ENCODE measurements around the gene HIVEP2. TPM values are rescaled to one million over a fixed set of nuclear protein-coding genes. Genes with fewer than 3 reads are reported as not detected.

Gene HIVEP2
- polyA plus RNA-seq, 2 of the 4 experiments (the other 2 are of a cell fraction): 2.2 to 2.6 TPM

GRCh38 chr6:142884214-142885035 is 60.6 kb downstream of the HIVEP2 start:
- ATAC-seq: no peak; a peak in 1 of 6 replicates
- Histone ChIP-seq H3K4me3 (peak overlapping the region; percentile 38; the same call in 2 of the 3 replicates), H3K4me2 (peak overlapping the region; percentile 90), H3K9me3 (no peaks in the 10 kb centered on the region), H3K4me1 (peaks cover 37% of the 10 kb centered on the region), H3K27ac (peak overlapping the region; percentile 66 to 73)
- 63% methylated on average over 8 of the region's 8 CpGs for WGBS (ENCODE audit: missing lambda C conversion rate)
- FAIRE-seq: no peak
- DNase-seq (ENCODE audit: low read depth in 1 of 2, low spot score in 1 of 2): no peak
- TF ChIP-seq NFE2L2 (conservative IDR thresholded peaks at IDR 0.05; ENCODE audit: low read length) (no peak), EP300 (IDR thresholded peaks at IDR 0.05) (no peak), POLR2AphosphoS2 (conservative IDR thresholded peaks at IDR 0.05; ENCODE audit: low read length) (no peak), CHD4 (IDR thresholded peaks at IDR 0.05; ENCODE audit: borderline replicate concordance) (no peak), MAZ (IDR thresholded peaks at IDR 0.05; ENCODE audit: borderline replicate concordance, low read depth, low read length) (no peak), HOXA7 (CRISPR knock-in tag; IDR thresholded peaks at IDR 0.05) (no peak), HOXB5 (CRISPR knock-in tag; IDR thresholded peaks at IDR 0.05) (no peak), HMGXB4 (CRISPR knock-in tag; IDR thresholded peaks at IDR 0.05; ENCODE audit: borderline replicate concordance) (no peak), BCL3 (IDR thresholded peaks at IDR 0.05) (no peak), CEBPB (IDR thresholded peaks at IDR 0.05) (no peak), CBX2 (IDR thresholded peaks at IDR 0.05; ENCODE audit: borderline replicate concordance, low read depth) (no peak), EHMT2 (IDR thresholded peaks at IDR 0.05; ENCODE audit: low read depth) (no peak)
- ChIA-PET POLR2A (interaction anchor here (0.6 to 1.3 kb wide), 3 partner anchors 57 to 66 kb away, joined by 3 to 4 read pairs (median 3); no protein-coding TSS in a partner anchor), CTCF (interaction anchor here (1.2 to 2.8 kb wide), 2 partner anchors 41 to 192 kb away, joined by 3 to 12 read pairs; no protein-coding TSS in a partner anchor)

GRCh38 chr6:142883011-142883410 is 62.0 kb downstream of the HIVEP2 start:
- ChIA-PET POLR2A (no interaction called here), CTCF (interaction anchor here (1.1 kb wide), 1 partner anchor 14 kb away, joined by 4 read pairs; no protein-coding TSS in a partner anchor)
- H3K9me3 ChIP-seq: no peaks in the 10 kb centered on the region
- ATAC-seq (no peak), DNase-seq (ENCODE audit: low read depth in 1 of 2, low spot score in 1 of 2) (no peak), FAIRE-seq (no peak)
- no peak overlapping the region for H3K4me3 ChIP-seq
- no peak overlapping the region for H3K27ac ChIP-seq
- TF ChIP-seq RCOR1 (IDR thresholded peaks at IDR 0.05; ENCODE audit: low read depth, low read length) (no peak), ZFP36 (IDR thresholded peaks at IDR 0.05; ENCODE audit: borderline replicate concordance, partially characterized antibody) (no peak), RFX5 (IDR thresholded peaks at IDR 0.05) (no peak), POLR2AphosphoS2 (conservative IDR thresholded peaks at IDR 0.05; ENCODE audit: low read length) (no peak), PBX3 (IDR thresholded peaks at IDR 0.05) (no peak), RARB (CRISPR knock-in tag; IDR thresholded peaks at IDR 0.05) (no peak), CBX2 (IDR thresholded peaks at IDR 0.05; ENCODE audit: borderline replicate concordance, low read depth) (no peak), HMGXB4 (CRISPR knock-in tag; IDR thresholded peaks at IDR 0.05; ENCODE audit: borderline replicate concordance) (no peak), KDM5A (IDR thresholded peaks at IDR 0.05) (no peak), JUNB (IDR thresholded peaks at IDR 0.05) (no peak), TFCP2L1 (CRISPR knock-in tag; IDR thresholded peaks at IDR 0.05) (no peak), ZNF302 (CRISPR knock-in tag; IDR thresholded peaks at IDR 0.05) (no peak), USF2 (IDR thresholded peaks at IDR 0.05) (no peak), HDAC2 (IDR thresholded peaks at IDR 0.05) (no peak), E2F6 (IDR thresholded peaks at IDR 0.05; ENCODE audit: borderline replicate concordance, low read depth) (no peak)
- peaks cover 37% of the 10 kb centered on the region for H3K4me1 ChIP-seq
- no peak overlapping the region for H3K4me2 ChIP-seq
- 93% methylated on average over 3 of the region's 3 CpGs for WGBS (ENCODE audit: missing lambda C conversion rate)
